ENCODE data around the gene KCNMB2. TPM values are rescaled to one million over a fixed set of nuclear protein-coding genes. Genes with fewer than 3 reads are reported as not detected.
"Not testable (repeated sequence)": the region's sequence is repeated elsewhere in the genome, so short reads cannot be mapped to it uniquely, and the experiment has no call there.

KCNMB2 gene
- polyA plus RNA-seq, 1 donor: 25.2 TPM

- DNase-seq: no peak
Measured at GRCh38 chr3:178810181-178810580, 273.9 kb downstream of the KCNMB2 start.

GRCh38 chr3:178822722-178823121 lies 286.5 kb downstream of the KCNMB2 start:
- no peak for DNase-seq

- no peak for DNase-seq
Measured at GRCh38 chr3:178823150-178823549, 286.9 kb downstream of the KCNMB2 start.

- peak; percentile 26 for DNase-seq
Measured at GRCh38 chr3:178823591-178824246, 287.5 kb downstream of the KCNMB2 start.

- no peak for DNase-seq
Measured at GRCh38 chr3:178826435-178827123, 290.3 kb downstream of the KCNMB2 start.

- no peak for DNase-seq
Measured at GRCh38 chr3:178827285-178827856, 291.1 kb downstream of the KCNMB2 start.

GRCh38 chr3:178833695-178834094 lies 297.5 kb downstream of the KCNMB2 start:
- DNase-seq: no peak

GRCh38 chr3:178835033-178835432 lies 298.8 kb downstream of the KCNMB2 start:
- no peak for DNase-seq

- DNase-seq: no peak
Measured at GRCh38 chr3:178837512-178837911, 301.3 kb downstream of the KCNMB2 start.

GRCh38 chr3:178840586-178840985 lies 304.4 kb downstream of the KCNMB2 start:
- DNase-seq: no peak

- no peak for DNase-seq
Measured at GRCh38 chr3:178841011-178841410, 304.8 kb downstream of the KCNMB2 start.

- DNase-seq: no peak
Measured at GRCh38 chr3:178844916-178845315, 308.7 kb downstream of the KCNMB2 start.

GRCh38 chr3:178845420-178846118 lies 309.3 kb downstream of the KCNMB2 start:
- no peak for DNase-seq

GRCh38 chr3:178847190-178847589 lies 311.0 kb downstream of the KCNMB2 start:
- DNase-seq: no peak

- DNase-seq: no peak
Measured at GRCh38 chr3:178849199-178849910, 313.1 kb downstream of the KCNMB2 start.

GRCh38 chr3:178850450-178851190 lies 314.4 kb downstream of the KCNMB2 start:
- DNase-seq: no peak

GRCh38 chr3:178851564-178851963 lies 315.3 kb downstream of the KCNMB2 start:
- DNase-seq: no peak

- DNase-seq: no peak
Measured at GRCh38 chr3:178856804-178857203, 320.6 kb downstream of the KCNMB2 start.

- no peak for DNase-seq
Measured at GRCh38 chr3:178859386-178859785, 323.1 kb downstream of the KCNMB2 start.

- not testable (repeated sequence) for DNase-seq
Measured at GRCh38 chr3:178859900-178860436, 323.7 kb downstream of the KCNMB2 start.

- no peak for DNase-seq
Measured at GRCh38 chr3:178868681-178869080, 332.4 kb downstream of the KCNMB2 start.

Data from left kidney (tissue), 2 donors.